Myocyte (in vitro differentiated cells): ENCODE results near the gene GASK1B. TPM values are rescaled to one million over a fixed set of nuclear protein-coding genes. Genes with fewer than 3 reads are reported as not detected.

ENCODE experiments used
- DNase-seq: peaks from one replicate; pipeline ENCODE4 v3.0.0-alpha.2; 2012; ENCODE audit warnings: low read depth
- total RNA-seq: library from RNA; depleted of rRNA; stranded (reverse); fragments of >200 nt; gene quantifications from 2 replicates; pipeline ENCODE4 v1.2.3, GENCODE V29; 2014

The GASK1B gene
- total RNA-seq, 1 donor from 2014 or later: 75.9 TPM

DNA sequence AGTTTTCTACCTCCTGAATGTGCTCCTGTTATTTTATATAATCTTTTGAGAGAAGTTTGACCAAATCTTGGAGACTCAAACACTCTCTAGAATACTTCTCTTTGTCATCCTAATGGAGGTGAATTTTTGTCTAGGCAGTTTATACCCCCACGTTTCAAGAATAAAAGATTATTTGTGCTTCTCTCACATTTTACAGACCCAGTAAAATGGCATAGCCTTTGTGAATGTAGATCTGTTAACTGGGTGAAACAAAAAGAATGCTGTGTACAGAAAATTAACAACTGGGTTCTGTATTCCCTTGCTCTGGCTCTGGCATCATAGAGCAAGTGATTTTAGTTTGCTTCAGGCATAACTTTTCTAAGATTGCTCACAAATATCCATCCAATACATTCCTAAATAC lies 26.1 kb downstream of the GASK1B start:
- no peak for DNase-seq

- no peak for DNase-seq
Measured at GRCh38 chr4:158139086-158139485, 33.7 kb downstream of the GASK1B start.

- DNase-seq: no peak
Measured at GRCh38 chr4:158134222-158134621, 38.6 kb downstream of the GASK1B start.

DNA sequence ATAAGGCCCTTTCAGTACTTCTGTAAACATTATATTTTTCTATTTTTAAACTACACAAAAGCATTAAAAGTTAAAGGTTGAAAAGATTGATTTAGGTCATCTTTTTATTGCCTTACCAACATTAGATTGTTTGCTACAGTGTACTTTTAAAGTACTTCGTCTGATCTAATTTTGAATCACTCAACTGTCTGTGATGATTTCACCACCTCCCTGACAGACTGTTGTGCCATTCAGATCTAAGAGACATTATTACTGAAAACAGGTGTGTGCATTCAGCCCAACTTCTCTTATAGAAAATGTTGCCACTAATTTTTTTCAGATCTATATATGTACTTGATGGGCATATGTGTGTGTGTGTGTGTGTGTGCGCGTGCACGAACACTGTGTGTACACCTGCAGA lies 39.3 kb downstream of the GASK1B start:
- no peak for DNase-seq

- no peak for DNase-seq
Measured at GRCh38 chr4:158131027-158131426, 41.8 kb downstream of the GASK1B start.

DNA sequence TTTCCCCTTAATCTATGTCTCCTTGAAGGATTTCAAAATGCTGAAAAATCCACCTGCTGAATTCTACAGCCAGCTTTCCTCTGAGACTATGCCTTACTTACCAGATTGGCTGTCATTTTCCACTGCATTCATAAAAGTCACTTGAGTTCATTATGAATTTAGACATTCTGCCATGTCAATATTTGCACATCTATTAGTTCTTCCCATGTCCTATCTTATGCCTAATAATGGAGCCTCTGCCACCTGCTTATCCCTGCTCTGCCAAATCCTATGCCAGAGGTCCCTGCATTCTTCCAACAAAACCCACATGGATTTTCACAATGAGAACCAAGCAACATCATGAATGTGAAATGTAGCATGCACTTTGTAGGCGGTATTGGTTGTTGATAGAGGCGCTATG lies 42.6 kb downstream of the GASK1B start:
- DNase-seq: no peak

DNA sequence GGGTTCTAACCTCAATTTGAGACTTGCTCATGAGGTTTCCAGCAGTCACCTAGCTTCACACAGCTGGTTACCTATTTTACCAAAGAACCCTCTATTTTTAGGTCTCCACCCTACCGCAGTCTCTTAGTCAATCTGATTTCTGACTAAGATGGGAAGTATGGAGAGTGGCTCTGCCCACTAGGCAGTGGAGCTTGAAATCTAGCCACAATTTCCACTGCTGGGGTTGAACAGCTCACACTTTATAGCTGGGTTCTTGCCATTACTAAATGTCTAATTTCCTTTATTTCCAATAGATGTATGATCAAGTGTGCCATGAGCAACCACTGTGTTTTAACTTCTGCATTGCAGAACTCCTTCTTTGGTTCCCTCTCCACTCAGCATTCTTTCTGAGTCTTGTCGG lies 43.1 kb downstream of the GASK1B start:
- peak; percentile 44 for DNase-seq

- DNase-seq: no peak
Measured at GRCh38 chr4:158128540-158128939, 44.3 kb downstream of the GASK1B start.

GRCh38 chr4:158125310-158125709 lies 47.5 kb downstream of the GASK1B start:
- DNase-seq: no peak

Other genes with a start within 250 kb of the GASK1B start
- gene TMEM144, start 37.5 kb upstream of the GASK1B start, total RNA-seq: 8.6 and 11.7 TPM in 2 replicates